Skeletal muscle tissue (tissue), 4 donors: ENCODE data around the gene ALG2. TPM values are rescaled to one million over a fixed set of nuclear protein-coding genes. Genes with fewer than 3 reads are reported as not detected.
A peak's percentile ranks its signal among the peaks of the same experiment; 100 is the strongest.

Experiments used
- H3K27ac ChIP-seq: one replicate; pipeline ENCODE4 v1.7.0; 2013; ENCODE audit warnings: mild to moderate bottlenecking, low read depth, low read length, inconsistent platforms
- H3K27me3 ChIP-seq, 3 donors: one replicate each; pipeline ENCODE4 v1.7.0; 2013; ENCODE audit warnings: low read length in 3 of 3; ENCODE audit not compliant: control insufficient read depth in 3 of 3, insufficient read depth in 3 of 3
- H3K36me3 ChIP-seq, 3 donors: one replicate each; pipeline ENCODE4 v1.7.0; 2013; ENCODE audit warnings: low read length in 3 of 3; ENCODE audit not compliant: control insufficient read depth in 3 of 3, insufficient read depth in 3 of 3
- H3K4me1 ChIP-seq, 3 donors: one replicate each; pipeline ENCODE4 v1.7.0; 2013; ENCODE audit warnings: low read length in 3 of 3, mild to moderate bottlenecking in 3 of 3; ENCODE audit not compliant: control insufficient read depth in 3 of 3, insufficient read depth in 3 of 3
- H3K4me3 ChIP-seq, 3 donors: one replicate each; pipeline ENCODE4 v1.7.0; 2013; ENCODE audit warnings: low read length in 3 of 3
- H3K9ac ChIP-seq, 3 donors: one replicate each; pipeline ENCODE4 v1.7.0; 2013; ENCODE audit warnings: low read length in 3 of 3, mild to moderate bottlenecking in 3 of 3, moderate library complexity in 2 of 3, low read depth in 1 of 3
- H3K9me3 ChIP-seq, 3 donors: one replicate each; pipeline ENCODE4 v1.7.0; 2013; ENCODE audit warnings: low read length in 3 of 3; ENCODE audit not compliant: control insufficient read depth in 3 of 3
- total RNA-seq: library from RNA; depleted of rRNA; stranded (reverse); fragments of >200 nt; gene quantifications from one replicate; pipeline ENCODE4 v1.2.3, GENCODE V29; 2014
- donor health status: Osteomylitis.

The ALG2 gene
- total RNA-seq, 1 donor from 2014 or later, result 39.7 TPM

DNA sequence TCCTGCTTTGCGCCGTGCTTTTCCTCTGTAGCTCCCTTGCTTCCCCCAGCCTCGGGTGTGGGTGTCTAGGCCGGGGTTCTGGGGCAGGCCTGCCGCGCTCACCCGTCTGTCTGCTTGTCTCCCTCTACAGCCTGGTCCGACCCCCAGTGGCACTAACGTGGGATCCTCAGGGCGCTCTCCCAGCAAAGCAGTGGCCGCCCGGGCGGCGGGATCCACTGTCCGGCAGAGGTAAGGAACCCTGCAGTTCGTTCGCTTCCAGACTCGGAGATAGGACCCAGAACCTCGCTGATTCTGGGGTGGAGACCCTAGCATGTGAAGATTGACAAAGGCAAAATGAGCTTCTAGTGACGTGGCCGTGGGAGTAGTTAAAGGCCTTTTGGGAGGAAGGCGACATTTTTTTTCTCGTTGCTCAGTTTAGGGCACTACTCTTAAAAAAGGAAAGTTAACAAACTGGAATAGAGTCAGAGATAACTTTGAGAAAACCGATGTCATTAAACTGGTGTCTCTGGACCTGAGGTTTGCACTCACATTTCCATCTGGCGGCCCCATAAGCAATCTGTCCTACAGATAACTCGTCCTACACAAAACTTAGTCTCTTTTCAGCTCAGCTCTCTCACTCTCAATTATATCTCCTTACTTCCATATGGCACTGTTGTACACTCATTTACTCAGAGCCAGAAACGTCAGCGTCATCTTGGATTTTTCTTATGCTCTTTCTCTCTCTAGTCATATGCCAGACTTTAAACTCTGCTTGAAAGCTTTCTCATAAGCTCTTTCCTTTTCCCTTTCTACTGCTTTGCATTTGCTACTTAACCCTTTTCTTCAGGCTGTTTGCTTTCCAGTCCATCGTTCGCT lies 901 bp upstream of the ALG2 start:
- Histone ChIP-seq H3K27ac (peak overlapping the region; percentile 96), H3K4me1 (peaks cover 35 to 56% (median 51%) of the 10 kb centered on the region in 3 donors), H3K27me3 (no peaks in the 10 kb centered on the region), H3K4me3 (peak overlapping the region; percentile 93 to 97 (median 94)), H3K36me3 (peaks cover 10 to 19% (median 11%) of the 10 kb centered on the region in 3 donors), H3K9me3 (no peaks in the 10 kb centered on the region), H3K9ac (peak overlapping the region; percentile 97 to 100 (median 99))

DNA sequence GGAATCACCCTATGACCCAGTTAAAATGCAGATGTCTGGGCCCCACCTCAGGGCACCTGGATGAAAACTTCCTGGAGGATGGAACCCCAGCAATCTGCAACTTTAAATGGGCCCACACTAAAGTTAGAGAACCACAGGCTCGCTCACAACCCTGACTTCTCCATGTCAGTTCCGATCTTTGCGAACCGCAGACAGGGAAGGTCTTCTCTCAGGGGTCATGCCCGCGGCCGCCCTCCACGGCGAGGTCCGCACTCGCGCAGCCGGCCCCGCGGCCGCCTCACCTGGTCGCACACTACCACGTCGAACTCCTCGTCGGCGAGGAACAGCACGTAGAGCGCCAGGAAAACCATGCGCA lies 499 bp downstream of the ALG2 start:
- H3K27me3 ChIP-seq, result no peaks in the 10 kb centered on the region
- H3K4me1 ChIP-seq, result peaks cover 35 to 58% (median 48%) of the 10 kb centered on the region in 3 donors
- H3K36me3 ChIP-seq, result peaks cover 7 to 22% (median 10%) of the 10 kb centered on the region in 3 donors
- H3K9me3 ChIP-seq, result no peaks in the 10 kb centered on the region
- H3K9ac ChIP-seq, result peak overlapping the region; percentile 97 to 100 (median 99)
- peak overlapping the region; percentile 96 for H3K27ac ChIP-seq
- peak overlapping the region; percentile 93 to 97 (median 94) for H3K4me3 ChIP-seq

DNA sequence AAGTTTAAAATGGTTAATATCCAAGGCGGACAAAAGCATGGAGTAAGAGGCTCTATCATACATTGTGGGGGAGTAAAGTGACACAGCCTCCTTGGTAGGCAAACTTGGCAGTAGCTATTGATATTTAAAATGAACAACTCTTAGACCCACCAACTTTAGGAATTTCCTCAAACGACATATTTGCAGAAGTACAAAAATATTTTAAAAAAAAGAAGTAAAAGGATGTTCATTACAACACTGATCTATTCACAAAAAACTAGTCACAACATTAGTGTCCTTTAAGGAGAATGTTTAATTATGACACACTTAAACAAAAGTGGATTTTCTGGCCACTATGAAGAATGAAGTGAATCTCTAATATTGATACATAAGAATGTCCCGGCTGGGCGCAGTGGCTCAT lies 1.7 kb downstream of the ALG2 start:
- Histone ChIP-seq H3K27ac (no peak overlapping the region), H3K36me3 (peaks cover 3 to 17% (median 10%) of the 10 kb centered on the region in 3 donors), H3K27me3 (no peaks in the 10 kb centered on the region), H3K9me3 (no peaks in the 10 kb centered on the region), H3K4me3 (no peak overlapping the region), H3K4me1 (peaks cover 24 to 50% (median 36%) of the 10 kb centered on the region in 3 donors), H3K9ac (no peak overlapping the region)

DNA sequence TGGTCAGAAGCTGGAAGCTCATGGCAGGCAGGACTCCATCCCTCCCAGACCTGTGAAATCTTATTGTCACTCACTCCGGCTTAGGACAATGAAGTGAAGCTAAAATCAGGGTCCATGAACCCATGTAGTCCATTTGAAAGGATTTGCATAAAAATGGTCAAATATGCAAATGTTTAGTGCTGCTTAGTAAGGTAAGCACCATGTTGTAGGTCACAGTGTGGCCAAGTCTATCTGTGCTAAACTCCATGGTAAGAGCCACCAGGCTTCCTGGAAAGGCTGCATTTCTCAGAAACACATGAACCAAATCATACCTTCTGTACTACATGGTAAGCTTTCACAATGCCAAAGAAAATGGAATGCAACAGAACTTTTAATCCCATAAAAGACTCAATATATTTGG lies 5.7 kb downstream of the ALG2 start:
- Histone ChIP-seq H3K9ac (no peak overlapping the region), H3K27me3 (no peaks in the 10 kb centered on the region), H3K27ac (no peak overlapping the region), H3K4me3 (no peak overlapping the region), H3K36me3 (peaks cover 2 to 12% (median 4%) of the 10 kb centered on the region in 3 donors), H3K4me1 (peaks cover 9 to 33% (median 19%) of the 10 kb centered on the region in 3 donors), H3K9me3 (no peaks in the 10 kb centered on the region)

DNA sequence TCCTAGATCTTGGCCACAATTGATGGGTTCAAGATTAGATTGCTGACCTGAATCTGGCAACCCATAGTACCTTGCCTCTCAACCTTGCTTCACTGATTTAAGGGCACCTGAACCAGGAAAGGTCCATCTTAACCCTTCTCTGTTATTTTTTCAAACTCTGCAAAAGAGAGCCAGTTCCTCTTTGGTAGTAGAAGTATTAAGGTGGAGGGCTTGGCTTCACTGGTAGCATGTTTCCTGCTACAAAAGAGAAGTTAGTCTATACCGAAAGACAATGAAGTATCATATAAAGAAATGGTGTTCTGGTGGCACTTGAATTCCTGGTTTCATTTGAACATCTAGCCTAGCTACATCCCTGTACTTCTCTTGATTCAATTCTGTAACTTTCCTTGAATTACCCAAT lies 8.5 kb downstream of the ALG2 start:
- no peak overlapping the region for H3K4me3 ChIP-seq
- no peaks in the 10 kb centered on the region for H3K27me3 ChIP-seq
- peaks cover 0 to 16% (median 9%) of the 10 kb centered on the region in 3 donors for H3K4me1 ChIP-seq
- peaks cover 2 to 7% (median 4%) of the 10 kb centered on the region in 3 donors for H3K36me3 ChIP-seq
- no peak overlapping the region for H3K27ac ChIP-seq
- H3K9me3 ChIP-seq, result no peaks in the 10 kb centered on the region
- no peak overlapping the region for H3K9ac ChIP-seq

DNA sequence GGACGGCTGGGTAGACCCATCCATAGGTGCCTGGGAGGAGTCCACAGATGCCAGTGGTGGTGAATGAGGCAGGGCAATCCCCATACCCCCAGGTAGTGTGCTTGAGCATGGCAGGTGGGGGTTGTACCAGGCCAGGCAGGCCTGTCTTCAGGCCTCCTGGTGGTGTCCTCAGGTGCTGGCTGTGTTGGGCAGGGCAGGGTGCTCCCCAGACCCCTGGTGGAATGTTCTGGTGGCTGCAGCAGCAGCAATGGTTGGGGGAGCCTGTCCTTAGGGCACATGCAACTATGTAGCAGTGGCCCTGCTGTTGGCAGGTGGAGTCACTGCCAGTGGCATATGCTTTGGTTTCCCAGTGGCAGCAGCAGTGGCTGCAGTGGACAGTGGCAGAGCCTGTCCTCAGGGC lies 10.0 kb downstream of the ALG2 start:
- no peak overlapping the region for H3K9ac ChIP-seq
- no peak overlapping the region for H3K27ac ChIP-seq
- peaks cover 0 to 2% (median 0%) of the 10 kb centered on the region in 3 donors for H3K36me3 ChIP-seq
- no peaks in the 10 kb centered on the region for H3K9me3 ChIP-seq
- no peak overlapping the region for H3K4me3 ChIP-seq
- peaks cover 0 to 8% (median 2%) of the 10 kb centered on the region in 3 donors for H3K4me1 ChIP-seq
- H3K27me3 ChIP-seq, result no peaks in the 10 kb centered on the region

DNA sequence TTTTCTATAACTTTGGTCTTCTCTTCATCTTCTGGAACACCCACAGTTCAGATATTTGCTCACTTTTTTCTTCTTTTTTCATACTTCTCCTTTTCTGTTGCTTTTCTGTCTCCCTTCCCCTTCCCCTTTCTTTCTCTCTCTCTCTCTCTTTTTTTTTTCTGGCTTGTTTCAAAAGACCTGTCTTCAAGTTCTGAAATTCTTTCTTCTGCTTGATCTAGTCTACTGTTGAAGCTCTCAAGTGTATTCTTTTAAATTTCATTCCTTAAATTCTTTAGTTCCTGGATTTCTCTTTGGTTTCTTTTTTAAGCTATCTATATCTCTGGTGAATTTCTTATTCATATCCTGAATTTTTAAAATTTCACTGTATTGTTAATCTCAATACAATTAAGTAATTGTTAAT lies 11.2 kb downstream of the ALG2 start:
- Histone ChIP-seq H3K4me1 (no peaks in the 10 kb centered on the region), H3K36me3 (peaks cover 0 to 2% (median 0%) of the 10 kb centered on the region in 3 donors), H3K27me3 (no peaks in the 10 kb centered on the region), H3K9me3 (no peaks in the 10 kb centered on the region), H3K27ac (no peak overlapping the region), H3K9ac (no peak overlapping the region), H3K4me3 (no peak overlapping the region)

DNA sequence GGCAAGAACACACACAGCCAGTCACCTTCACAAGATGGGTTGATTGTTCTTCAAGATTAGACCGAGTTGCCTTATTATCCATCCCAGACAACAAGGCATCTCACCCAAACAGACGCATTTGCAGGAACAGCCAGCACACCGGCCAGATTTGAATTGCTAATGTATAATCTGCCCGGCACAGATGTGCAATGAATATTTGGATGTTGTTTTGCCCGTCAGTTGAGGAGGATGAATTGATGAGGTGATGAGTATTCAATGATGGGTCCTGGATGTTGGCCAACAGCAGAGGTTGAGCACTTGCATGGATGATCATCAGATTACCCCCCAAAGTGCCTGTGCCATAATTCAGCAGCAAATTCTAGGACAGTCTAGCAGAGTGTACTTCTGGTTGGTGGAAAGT lies 20.1 kb downstream of the ALG2 start:
- H3K9me3 ChIP-seq, result no peaks in the 10 kb centered on the region
- no peaks in the 10 kb centered on the region for H3K27me3 ChIP-seq
- no peak overlapping the region for H3K4me3 ChIP-seq
- H3K4me1 ChIP-seq, result no peaks in the 10 kb centered on the region
- no peaks in the 10 kb centered on the region for H3K36me3 ChIP-seq
- no peak overlapping the region for H3K9ac ChIP-seq
- H3K27ac ChIP-seq, result no peak overlapping the region

DNA sequence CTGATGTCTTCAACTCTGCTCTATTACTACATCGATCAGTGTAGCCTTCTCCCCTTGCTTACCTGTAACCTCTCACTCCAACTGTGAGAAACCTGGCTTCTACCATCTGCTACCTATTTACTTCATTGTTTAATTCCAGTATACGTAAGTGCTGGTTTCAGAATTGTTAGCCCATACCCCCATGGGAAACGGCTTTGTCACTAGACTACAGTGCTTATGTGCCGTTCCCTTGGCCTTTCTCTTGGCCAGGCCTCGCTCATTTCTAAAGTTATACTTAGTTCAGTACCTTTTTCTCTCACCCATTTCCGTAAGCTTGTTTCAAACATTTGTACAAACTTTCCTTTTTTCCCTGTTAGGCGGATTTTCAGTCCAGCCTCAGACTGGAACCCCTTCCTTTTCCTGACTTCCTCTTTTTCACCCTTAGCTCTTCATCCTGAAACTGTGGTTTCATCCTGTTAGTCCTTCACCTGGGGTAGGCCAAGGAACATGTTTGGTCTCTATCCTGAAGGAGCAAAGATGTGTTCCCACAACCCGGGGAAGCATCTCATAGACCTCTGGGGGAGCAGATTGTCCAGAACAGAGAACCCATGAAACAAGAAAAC lies 21.7 kb downstream of the ALG2 start:
- Histone ChIP-seq H3K36me3 (no peaks in the 10 kb centered on the region), H3K4me1 (no peaks in the 10 kb centered on the region), H3K4me3 (no peak overlapping the region)

DNA sequence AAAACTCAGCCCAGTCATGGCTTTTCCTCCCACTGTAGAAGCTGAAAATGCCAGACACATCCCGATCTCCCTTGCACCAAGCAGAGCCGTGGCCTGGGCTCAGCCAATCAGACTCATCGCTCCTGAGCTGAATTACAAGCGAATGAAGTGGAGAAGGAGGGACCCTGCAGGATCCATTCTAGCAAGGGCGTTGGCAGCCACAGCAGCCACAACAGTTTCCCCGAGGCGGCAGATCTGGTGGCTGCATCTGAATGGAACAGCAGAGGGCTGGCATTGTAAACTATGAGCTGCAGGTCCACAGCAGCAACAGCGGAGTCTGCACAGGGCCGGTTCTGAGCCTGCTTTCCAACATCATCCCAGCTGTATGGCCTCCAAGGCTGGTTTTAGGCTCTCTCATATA lies 23.8 kb downstream of the ALG2 start:
- Histone ChIP-seq H3K9ac (no peak overlapping the region), H3K9me3 (peaks cover 0 to 2% (median 0%) of the 10 kb centered on the region in 3 donors), H3K36me3 (no peaks in the 10 kb centered on the region), H3K4me3 (no peak overlapping the region), H3K4me1 (no peaks in the 10 kb centered on the region), H3K27me3 (no peaks in the 10 kb centered on the region), H3K27ac (no peak overlapping the region)

More for the DNA sequence above, 21.7 kb downstream of the ALG2 start:
- Histone ChIP-seq H3K27ac (no peak overlapping the region), H3K9ac (no peak overlapping the region), H3K9me3 (no peaks in the 10 kb centered on the region), H3K27me3 (no peaks in the 10 kb centered on the region)
